Testis (tissue), 2 donors: ENCODE data around the gene OR52E4.

Experiments
- CTCF ChIP-seq, 3 experiments: fragments of 450-650 bp in 2 of 3; fragments of 200-600 bp in 1 of 3; sonication (generic) in 1 of 3; IDR thresholded peaks; one replicate each; pipeline ENCODE4 v1.5.1; 2016 to 2019; ENCODE audit warnings: antibody characterized with exemption in 3 of 3, mild to moderate bottlenecking in 2 of 3, moderate library complexity in 1 of 3
- POLR2A ChIP-seq: fragments of 450-650 bp; IDR thresholded peaks from one replicate; pipeline ENCODE4 v1.6.1; 2017; ENCODE audit warnings: antibody characterized with exemption, mild to moderate bottlenecking, moderate library complexity

GRCh38 chr11:5891216-5891800, 10.9 kb downstream of the OR52E4 start:
- TF ChIP-seq CTCF (IDR thresholded peaks at IDR 0.05) = peak in 2 of 3 experiments; percentile 37 to 68
- no peak for TF ChIP-seq POLR2A
